ENCODE measurements around the gene CYP4F11.
"Not testable (repeated sequence)": the region's sequence is repeated elsewhere in the genome, so short reads cannot be mapped to it uniquely, and the experiment has no call there.

Gene CYP4F11

DNA sequence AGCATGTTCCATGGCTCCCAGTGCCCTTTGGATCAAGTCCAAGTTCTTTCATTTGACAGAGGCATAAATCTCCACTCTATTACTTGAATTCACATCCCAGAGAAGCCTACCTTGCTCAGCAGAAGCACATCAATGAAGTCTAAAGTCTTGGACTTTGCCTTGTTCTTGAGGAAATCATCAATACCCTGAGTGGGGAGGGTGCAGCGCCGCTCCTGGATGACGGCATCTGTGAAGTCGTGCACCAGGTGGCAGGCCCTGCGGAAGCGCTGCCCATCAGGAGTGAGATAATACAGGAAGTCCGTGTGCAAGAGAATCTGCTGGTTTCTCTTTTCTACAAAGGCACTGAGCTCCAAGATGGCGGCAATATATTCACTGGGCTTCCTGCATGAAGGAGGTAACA, 10.6 kb downstream of the CYP4F11 start:
- DNase-seq (ENCODE audit: low spot score) = no peak

DNA sequence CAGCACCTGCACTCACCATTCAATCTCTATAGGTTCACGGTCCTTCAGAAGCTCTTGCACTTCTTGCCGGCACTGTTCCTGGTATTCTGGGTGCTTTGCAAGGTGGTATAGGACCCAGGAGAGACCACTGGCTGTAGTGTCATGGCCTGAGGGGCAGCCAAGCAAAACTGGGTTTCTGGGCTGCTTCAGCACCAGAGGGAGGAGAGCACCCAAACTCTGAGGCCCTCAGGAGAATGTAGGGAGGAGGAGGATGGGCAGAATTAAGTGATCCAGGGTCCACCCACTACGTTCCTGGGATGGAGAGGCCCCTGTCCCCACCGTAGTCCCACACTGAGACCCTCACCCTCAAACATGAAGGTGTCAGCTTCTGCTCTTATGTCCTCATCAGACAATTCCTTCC, 12.3 kb downstream of the CYP4F11 start:
- DNase-seq (ENCODE audit: low spot score) = no peak

- DNase-seq (ENCODE audit: low spot score) = no peak
Observed at GRCh38 chr19:15919243-15919642, 15.1 kb downstream of the CYP4F11 start.

GRCh38 chr19:15915109-15915508, 19.2 kb downstream of the CYP4F11 start:
- DNase-seq (ENCODE audit: low spot score) = no peak

DNA sequence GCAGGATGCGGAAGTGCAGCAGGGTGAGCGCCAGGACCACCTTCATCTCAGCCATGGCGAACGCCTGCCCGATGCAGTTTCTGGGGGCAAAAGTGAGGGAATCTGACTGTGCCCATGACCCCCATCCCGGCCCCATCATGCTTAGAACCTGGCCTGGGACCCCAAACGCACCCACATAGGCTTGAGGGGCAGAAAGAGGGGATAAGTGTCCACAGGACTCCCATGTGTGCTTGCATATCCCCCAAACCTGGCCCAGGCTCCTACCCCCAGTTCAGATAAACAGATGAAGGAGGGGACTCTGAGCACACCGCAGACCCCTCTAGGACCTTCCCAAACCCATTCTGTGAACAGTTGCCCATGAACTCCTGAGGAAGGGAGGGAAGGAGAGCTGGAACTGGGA, 20.5 kb downstream of the CYP4F11 start:
- DNase-seq (ENCODE audit: low spot score) = no peak

- no peak for DNase-seq (ENCODE audit: low spot score)
Observed at GRCh38 chr19:15913384-15913783, 20.9 kb downstream of the CYP4F11 start.

- no peak for DNase-seq (ENCODE audit: low spot score)
Observed at GRCh38 chr19:15911599-15912235, 22.6 kb downstream of the CYP4F11 start.

- no peak for DNase-seq (ENCODE audit: low spot score)
Observed at GRCh38 chr19:15905026-15905425, 29.3 kb downstream of the CYP4F11 start.

- not testable (repeated sequence) for DNase-seq (ENCODE audit: low spot score)
Observed at GRCh38 chr19:15902898-15903297, 31.4 kb downstream of the CYP4F11 start.

DNA sequence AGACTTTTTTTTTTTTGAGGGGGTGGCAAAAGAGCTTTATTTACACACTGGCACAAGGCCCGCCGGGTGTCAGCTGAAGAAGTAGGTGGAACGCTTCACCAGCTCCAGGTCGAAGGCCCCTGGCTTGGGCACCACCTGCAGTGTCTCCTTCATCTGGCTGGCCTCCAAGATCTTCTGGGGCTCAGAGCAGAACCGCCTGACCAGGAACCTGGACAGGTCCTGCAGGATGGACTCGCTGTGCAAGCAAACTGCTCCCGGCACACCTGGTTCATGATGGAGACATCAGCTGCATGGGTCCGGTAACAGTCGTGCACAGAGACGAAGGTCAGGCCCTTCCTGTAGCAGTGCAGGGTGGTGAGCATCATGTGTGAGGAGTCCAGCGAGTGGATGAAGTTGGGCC, 32.1 kb downstream of the CYP4F11 start:
- no peak for DNase-seq (ENCODE audit: low spot score)

DNA sequence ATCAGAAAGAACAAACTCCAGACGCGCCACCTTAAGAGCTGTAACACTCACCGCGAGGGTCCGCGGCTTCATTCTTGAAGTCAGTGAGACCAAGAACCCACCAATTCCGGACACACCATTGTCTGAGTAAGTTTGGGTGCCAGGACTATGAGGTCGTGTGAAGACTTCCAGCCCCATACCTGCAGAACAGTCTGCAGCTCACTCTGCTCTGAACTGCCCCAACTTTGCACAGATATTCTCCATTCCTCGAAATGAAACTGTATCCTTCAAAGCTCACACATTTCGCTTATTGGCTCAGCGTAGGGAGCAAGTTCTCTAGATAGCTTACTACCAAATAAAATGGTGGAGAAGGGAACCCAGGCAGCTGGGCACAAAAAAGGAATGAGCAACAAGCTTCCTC, 33.8 kb downstream of the CYP4F11 start:
- DNase-seq (ENCODE audit: low spot score) = no peak

DNA sequence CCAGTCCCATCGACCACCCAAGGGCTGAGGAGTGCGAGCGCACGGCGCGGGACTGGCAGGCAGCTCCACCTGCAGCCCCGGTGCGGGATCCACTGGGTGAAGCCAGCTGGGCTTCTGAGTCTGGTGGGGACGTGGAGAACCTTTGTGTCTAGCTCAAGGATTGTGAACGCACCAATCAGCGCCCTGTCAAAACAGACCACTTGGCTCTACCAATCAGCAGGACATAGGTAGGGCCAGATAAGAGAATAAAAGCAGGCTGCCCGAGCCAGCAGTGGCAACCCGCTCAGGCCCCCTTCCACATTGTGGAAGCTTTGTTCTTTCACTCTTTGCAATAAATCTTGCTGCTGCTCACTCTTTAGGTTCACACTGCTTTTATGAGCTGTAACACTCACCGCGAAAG, 34.3 kb downstream of the CYP4F11 start:
- DNase-seq (ENCODE audit: low spot score) = not testable (repeated sequence)

DNA sequence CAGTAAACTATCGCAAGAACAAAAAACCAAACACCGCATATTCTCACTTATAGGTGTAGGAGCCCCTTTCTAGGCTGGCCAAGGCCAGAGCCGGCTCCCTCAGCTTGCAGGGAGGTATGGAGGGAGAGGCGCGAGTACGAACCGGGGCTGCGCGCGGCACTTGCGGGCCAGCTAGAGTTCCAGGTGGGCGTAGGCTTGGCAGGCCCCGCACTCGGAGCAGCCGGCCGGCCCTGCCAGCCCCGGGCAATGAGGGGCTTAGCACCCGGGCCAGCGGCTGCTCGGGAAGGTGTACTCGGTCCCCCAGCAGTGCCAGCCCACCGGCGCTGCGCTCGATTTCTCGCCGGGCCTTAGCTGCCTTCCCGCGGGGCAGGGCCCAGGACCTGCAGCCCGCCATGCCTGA, 34.8 kb downstream of the CYP4F11 start:
- not testable (repeated sequence) for DNase-seq (ENCODE audit: low spot score)

- DNase-seq (ENCODE audit: low spot score) = no peak
Observed at GRCh38 chr19:15897738-15898276, 36.5 kb downstream of the CYP4F11 start, which contains the start of gene CYP4F2. TSS of gene CYP4F2 (minus strand) at chr19:15898074. CDS start at chr19:15897611, 463 bp downstream.

DNA sequence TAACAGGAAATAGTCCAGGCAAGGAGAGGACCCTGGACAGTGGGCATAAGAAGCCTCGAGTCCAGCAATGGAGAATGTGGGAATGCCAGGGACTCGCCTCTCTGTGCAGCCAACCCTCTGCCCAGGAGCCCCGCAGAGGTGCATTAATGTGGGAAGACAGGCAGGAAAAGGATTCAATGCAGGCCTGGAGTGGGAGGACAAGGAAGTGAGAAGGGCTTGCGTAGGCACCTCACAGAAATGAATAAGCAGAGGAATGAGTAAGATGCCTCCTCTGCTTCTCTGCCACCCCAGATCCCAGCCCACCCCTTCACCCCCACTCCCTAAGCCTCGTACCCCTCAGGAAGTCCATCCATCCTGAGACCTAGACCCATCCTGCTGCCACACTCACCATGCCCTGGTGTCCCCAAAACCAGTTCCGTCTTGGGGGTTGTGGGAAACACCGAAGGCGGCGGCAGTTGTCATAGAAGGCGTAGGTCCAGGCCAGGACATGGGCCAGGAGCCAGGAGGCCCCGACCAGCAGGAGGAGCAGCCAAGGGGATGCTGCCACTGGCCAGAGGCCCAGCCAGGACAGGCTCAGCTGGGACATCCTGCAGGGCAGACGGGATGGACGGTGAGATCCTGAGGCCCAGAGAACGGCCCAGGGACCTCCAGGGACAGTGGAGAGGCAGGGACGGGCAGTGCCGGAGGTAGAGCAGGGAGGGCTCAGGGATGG, 37.1 kb downstream of the CYP4F11 start:
- no peak for DNase-seq (ENCODE audit: low spot score)

- DNase-seq (ENCODE audit: low spot score) = no peak
Observed at GRCh38 chr19:15895876-15896430, 38.4 kb downstream of the CYP4F11 start.

- DNase-seq (ENCODE audit: low spot score) = no peak
Observed at GRCh38 chr19:15894359-15894758, 40.0 kb downstream of the CYP4F11 start.

DNA sequence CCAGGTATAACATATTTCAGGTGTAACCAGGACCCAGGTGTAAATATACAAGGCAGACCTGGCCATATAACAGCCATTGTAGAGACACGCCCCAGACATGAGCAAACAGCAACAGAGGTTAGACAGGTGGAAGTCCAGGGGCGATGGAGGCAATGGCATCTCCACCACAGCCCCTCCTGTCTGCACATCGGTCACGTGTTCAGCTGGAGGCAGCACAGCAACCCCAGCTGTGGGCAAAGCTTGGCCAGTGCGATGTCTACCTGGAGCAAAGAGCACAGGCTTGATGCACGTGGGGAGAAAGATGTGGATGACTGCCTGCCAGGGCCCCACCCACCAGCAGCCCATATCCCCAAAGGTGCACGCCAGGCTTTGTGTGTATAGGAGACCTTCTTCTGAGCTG, 40.9 kb downstream of the CYP4F11 start:
- no peak for DNase-seq (ENCODE audit: low spot score)

- no peak for DNase-seq (ENCODE audit: low spot score)
Observed at GRCh38 chr19:15892012-15892411, 42.3 kb downstream of the CYP4F11 start.

DNA sequence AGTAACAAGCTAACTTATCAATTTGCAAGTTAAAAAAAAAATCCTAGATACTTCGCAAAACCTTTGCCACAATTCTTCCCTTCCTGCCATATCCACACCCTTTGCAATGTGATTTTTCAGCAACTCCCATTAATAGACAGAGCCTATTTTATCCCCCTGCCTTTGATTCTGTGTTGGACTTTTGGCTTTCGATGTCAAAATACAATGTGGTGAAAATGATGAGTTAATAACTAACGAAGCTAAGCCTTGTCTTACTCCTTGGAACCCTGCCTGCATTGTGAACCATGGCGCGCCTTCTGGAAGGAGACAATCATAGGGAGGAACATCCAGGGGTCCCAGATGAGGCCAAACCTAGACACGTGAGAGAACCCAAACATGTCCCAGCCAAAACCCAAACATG, 42.9 kb downstream of the CYP4F11 start:
- DNase-seq (ENCODE audit: low spot score) = no peak

- DNase-seq (ENCODE audit: low spot score) = not testable (repeated sequence)
Observed at GRCh38 chr19:15889339-15889738, 45.0 kb downstream of the CYP4F11 start.

DNA sequence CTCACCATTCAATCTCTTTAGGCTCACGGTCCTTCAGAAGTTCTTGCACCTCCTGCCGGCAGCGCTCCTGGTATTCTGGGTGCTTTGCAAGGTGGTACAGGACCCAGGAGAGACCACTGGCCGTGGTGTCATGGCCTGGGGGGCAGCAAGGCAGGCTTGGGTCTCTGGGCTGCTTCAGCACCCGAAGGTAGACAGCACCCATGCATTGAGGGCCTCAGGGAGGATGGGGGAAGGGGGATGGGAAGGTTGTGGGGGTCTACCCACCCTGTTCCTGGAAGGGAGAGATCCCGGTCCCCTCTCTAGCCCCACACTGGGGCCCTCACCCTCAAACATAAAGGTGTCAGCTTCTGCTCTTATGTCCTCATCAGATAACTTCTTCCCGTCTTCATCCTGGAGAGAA, 48.4 kb downstream of the CYP4F11 start:
- no peak for DNase-seq (ENCODE audit: low spot score)

DNA sequence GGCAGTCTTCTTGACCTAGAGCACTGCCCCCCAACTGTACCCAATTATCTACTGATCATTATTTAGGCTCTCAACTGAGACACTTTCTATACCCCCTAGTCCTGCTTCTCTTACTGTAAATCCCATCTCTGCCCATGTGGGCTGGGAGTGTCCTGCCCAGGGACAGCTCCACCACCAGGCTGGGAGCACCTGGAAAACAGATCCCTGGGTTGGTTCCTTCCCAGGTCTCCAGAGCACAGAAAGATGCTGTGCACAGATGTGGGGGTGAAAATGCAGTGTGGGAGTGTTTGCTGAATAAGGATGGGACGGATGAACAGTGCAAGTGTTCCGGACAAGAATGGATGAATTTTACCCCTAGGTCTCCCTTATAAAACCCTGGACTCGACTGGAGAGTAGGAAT, 49.2 kb downstream of the CYP4F11 start:
- DNase-seq (ENCODE audit: low spot score) = no peak

All from AG08396 (cell line).